ENCODE data around the gene KMT2E. TPM values are rescaled to one million over a fixed set of nuclear protein-coding genes. Genes with fewer than 3 reads are reported as not detected.

KMT2E gene
- total and polyA plus RNA-seq, 2 donors (not counting 1 experiment from before 2014, with no cell fraction given): 32.4 to 328 TPM

DNA sequence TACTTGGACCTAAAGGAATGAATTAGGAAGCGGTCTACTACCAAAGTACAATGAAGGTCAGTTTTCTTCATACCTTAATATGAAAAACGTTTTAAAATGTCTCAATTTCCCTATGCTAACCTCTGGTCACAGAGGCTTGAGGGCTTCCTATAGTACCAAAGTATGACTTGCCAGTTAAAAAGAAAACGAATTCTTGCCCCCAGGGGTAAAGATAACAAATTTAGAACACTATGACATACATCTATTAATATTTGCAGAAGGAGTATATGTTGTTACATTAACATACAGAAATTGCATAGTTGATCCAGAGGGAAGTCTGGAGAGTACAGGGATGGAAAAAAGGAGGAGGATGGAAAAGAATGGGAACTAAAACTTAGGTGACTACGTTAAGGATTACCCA lies 13.8 kb upstream of the KMT2E start:
- H3K27me3 ChIP-seq (replicated peaks in 1 of 4; ENCODE audit: control extremely low read depth in 1 of 4, control insufficient read depth in 3 of 4, insufficient read depth in 4 of 4, low read length in 3 of 4): no peaks in the 10 kb centered on the region
- H3K27ac ChIP-seq (ENCODE audit: low read length in 2 of 2): peak overlapping the region in 1 of 2 donors; percentile 35
- Mint-ChIP-seq H3K9me3 (ENCODE audit: insufficient read depth) (no peaks in the 10 kb centered on the region), H3K27me3 (no peaks in the 10 kb centered on the region), H3K27ac (no peak overlapping the region), H3K4me1 (peaks cover 79% of the 10 kb centered on the region), H3K4me3 (peak overlapping the region; percentile 23)
- no peak overlapping the region for H3K9ac ChIP-seq (ENCODE audit: low read length)
- H4K20me1 ChIP-seq (ENCODE audit: control insufficient read depth, insufficient read depth, low read length, poor library complexity, severe bottlenecking): peaks cover 45% of the 10 kb centered on the region
- intact Hi-C loops (cut with micrococcal nuclease): loop anchor here (5.0 kb wide), 1 partner anchor 37 kb away; no protein-coding TSS in a partner anchor
- TF ChIP-seq EZH2 (IDR thresholded peaks at IDR 0.05; ENCODE audit: borderline replicate concordance, insufficient read depth, low read depth, low read length, poor library complexity, severe bottlenecking): no peak
- TF ChIP-seq, protein P1, sequence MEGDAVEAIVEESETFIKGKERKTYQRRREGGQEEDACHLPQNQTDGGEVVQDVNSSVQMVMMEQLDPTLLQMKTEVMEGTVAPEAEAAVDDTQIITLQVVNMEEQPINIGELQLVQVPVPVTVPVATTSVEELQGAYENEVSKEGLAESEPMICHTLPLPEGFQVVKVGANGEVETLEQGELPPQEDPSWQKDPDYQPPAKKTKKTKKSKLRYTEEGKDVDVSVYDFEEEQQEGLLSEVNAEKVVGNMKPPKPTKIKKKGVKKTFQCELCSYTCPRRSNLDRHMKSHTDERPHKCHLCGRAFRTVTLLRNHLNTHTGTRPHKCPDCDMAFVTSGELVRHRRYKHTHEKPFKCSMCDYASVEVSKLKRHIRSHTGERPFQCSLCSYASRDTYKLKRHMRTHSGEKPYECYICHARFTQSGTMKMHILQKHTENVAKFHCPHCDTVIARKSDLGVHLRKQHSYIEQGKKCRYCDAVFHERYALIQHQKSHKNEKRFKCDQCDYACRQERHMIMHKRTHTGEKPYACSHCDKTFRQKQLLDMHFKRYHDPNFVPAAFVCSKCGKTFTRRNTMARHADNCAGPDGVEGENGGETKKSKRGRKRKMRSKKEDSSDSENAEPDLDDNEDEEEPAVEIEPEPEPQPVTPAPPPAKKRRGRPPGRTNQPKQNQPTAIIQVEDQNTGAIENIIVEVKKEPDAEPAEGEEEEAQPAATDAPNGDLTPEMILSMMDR (IDR thresholded peaks at IDR 0.05): no peak
- POLR2A ChIA-PET: no interaction called here
- no peaks in the 10 kb centered on the region for H3K9me3 ChIP-seq (ENCODE audit: control extremely low read depth in 1 of 3, control insufficient read depth in 2 of 3, insufficient read depth in 1 of 3, low read length in 2 of 3)
- no peak overlapping the region for H3K4me2 ChIP-seq (replicated peaks; ENCODE audit: low read depth, low read length, poor library complexity, severe bottlenecking)
- ATAC-seq (ENCODE audit: low read depth) (no peak), DNase-seq (no peak)
- no peak overlapping the region for H2AFZ ChIP-seq (ENCODE audit: insufficient read depth, low read depth, low read length, poor library complexity, severe bottlenecking)
- CTCF ChIA-PET: no interaction called here
- no peak overlapping the region for H3K4me3 ChIP-seq (ENCODE audit: control extremely low read depth in 1 of 5, extremely low read depth in 1 of 5, insufficient read depth in 1 of 5, low read depth in 2 of 5, low read length in 4 of 5)
- H3K4me1 ChIP-seq (ENCODE audit: control insufficient read depth in 2 of 2, insufficient read depth in 2 of 2, low read length in 2 of 2): peaks cover 27 to 57% of the 10 kb centered on the region in 2 donors
- peaks cover 0 to 29% of the 10 kb centered on the region in 2 experiments for H3K36me3 ChIP-seq (replicated peaks in 1 of 2; ENCODE audit: control extremely low read depth in 1 of 2, control insufficient read depth in 1 of 2, extremely low read depth in 1 of 2, insufficient read depth in 2 of 2, low read length in 1 of 2)
- WGBS (ENCODE audit: insufficient coverage): no CpG with 5 or more reads among the region's 4 CpGs
- H3K79me2 ChIP-seq (ENCODE audit: control insufficient read depth, insufficient read depth, low read length): peaks cover 100% of the 10 kb centered on the region

DNA sequence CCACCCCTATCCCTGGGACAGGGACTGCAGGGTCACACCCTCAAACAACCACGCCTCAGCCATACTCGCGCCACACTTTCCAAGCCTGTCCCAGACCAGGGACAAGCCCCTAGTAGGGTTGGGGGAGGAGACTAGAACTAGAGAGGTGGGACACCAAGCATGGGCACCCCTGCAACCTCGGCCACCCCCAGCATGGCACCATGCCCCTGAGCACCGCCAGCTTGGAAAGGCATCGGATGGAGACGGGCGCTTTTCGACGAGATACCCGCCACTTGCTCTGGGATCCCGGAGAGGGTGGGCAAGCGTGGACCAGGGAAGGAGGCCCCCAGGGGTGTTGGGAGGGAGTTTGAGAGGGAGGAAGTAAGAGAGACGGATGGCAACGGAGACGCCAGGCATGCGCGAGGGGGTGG lies 13.1 kb upstream of the KMT2E start:
- CTCF ChIA-PET: interaction anchor here (1.2 to 3.4 kb wide), 2 partner anchors 16 to 20 kb away, joined by 3 to 11 read pairs; no protein-coding TSS in a partner anchor
- no peaks in the 10 kb centered on the region for H3K27me3 ChIP-seq (replicated peaks in 1 of 4; ENCODE audit: control extremely low read depth in 1 of 4, control insufficient read depth in 3 of 4, insufficient read depth in 4 of 4, low read length in 3 of 4)
- DNase-seq: no peak
- no peaks in the 10 kb centered on the region for H3K27me3 Mint-ChIP-seq
- H3K4me1 Mint-ChIP-seq: peaks cover 74% of the 10 kb centered on the region
- no peak overlapping the region for H3K27ac Mint-ChIP-seq
- WGBS (ENCODE audit: insufficient coverage): 94% methylated on average over 15 of the region's 18 CpGs
- H3K4me1 ChIP-seq (ENCODE audit: control insufficient read depth in 2 of 2, insufficient read depth in 2 of 2, low read length in 2 of 2): peaks cover 26 to 51% of the 10 kb centered on the region in 2 donors
- no peak overlapping the region for H3K4me3 Mint-ChIP-seq
- POLR2A ChIA-PET: no interaction called here
- H3K4me2 ChIP-seq (replicated peaks; ENCODE audit: low read depth, low read length, poor library complexity, severe bottlenecking): peak overlapping the region; percentile 2
- intact Hi-C loops (cut with micrococcal nuclease): loop anchor here (5.0 kb wide), 1 partner anchor 36 kb away; no protein-coding TSS in a partner anchor
- no peak overlapping the region for H2AFZ ChIP-seq (ENCODE audit: insufficient read depth, low read depth, low read length, poor library complexity, severe bottlenecking)
- TF ChIP-seq EZH2 (IDR thresholded peaks at IDR 0.05; ENCODE audit: borderline replicate concordance, insufficient read depth, low read depth, low read length, poor library complexity, severe bottlenecking): no peak
- TF ChIP-seq, protein P1 (IDR thresholded peaks at IDR 0.05): no peak
- no peak overlapping the region for H3K9ac ChIP-seq (ENCODE audit: low read length)
- H3K4me3 ChIP-seq (ENCODE audit: control extremely low read depth in 1 of 5, extremely low read depth in 1 of 5, insufficient read depth in 1 of 5, low read depth in 2 of 5, low read length in 4 of 5): no peak overlapping the region
- H3K27ac ChIP-seq (ENCODE audit: low read length in 2 of 2): peak overlapping the region in 1 of 2 donors; percentile 35
- H4K20me1 ChIP-seq (ENCODE audit: control insufficient read depth, insufficient read depth, low read length, poor library complexity, severe bottlenecking): peaks cover 39% of the 10 kb centered on the region
- ATAC-seq (ENCODE audit: low read depth): no peak
- H3K36me3 ChIP-seq (replicated peaks in 1 of 2; ENCODE audit: control extremely low read depth in 1 of 2, control insufficient read depth in 1 of 2, extremely low read depth in 1 of 2, insufficient read depth in 2 of 2, low read length in 1 of 2): peaks cover 0 to 31% of the 10 kb centered on the region in 2 experiments
- H3K9me3 ChIP-seq (ENCODE audit: control extremely low read depth in 1 of 3, control insufficient read depth in 2 of 3, insufficient read depth in 1 of 3, low read length in 2 of 3): no peaks in the 10 kb centered on the region
- H3K79me2 ChIP-seq (ENCODE audit: control insufficient read depth, insufficient read depth, low read length): peaks cover 100% of the 10 kb centered on the region
- no peaks in the 10 kb centered on the region for H3K9me3 Mint-ChIP-seq (ENCODE audit: insufficient read depth)
